GM19467 (cell line): ENCODE results near the gene GON4L.
"Not testable (repeated sequence)": the region's sequence is repeated elsewhere in the genome, so short reads cannot be mapped to it uniquely, and the experiment has no call there.

ENCODE experiments used
- ATAC-seq: cut with Tn5 transposase; IDR thresholded peaks from one replicate; pipeline ENCODE4 v1.9.1; 2021; ENCODE audit warnings: mild to moderate bottlenecking, moderate library complexity; ENCODE audit not compliant: unreplicated experiment

GON4L gene

DNA sequence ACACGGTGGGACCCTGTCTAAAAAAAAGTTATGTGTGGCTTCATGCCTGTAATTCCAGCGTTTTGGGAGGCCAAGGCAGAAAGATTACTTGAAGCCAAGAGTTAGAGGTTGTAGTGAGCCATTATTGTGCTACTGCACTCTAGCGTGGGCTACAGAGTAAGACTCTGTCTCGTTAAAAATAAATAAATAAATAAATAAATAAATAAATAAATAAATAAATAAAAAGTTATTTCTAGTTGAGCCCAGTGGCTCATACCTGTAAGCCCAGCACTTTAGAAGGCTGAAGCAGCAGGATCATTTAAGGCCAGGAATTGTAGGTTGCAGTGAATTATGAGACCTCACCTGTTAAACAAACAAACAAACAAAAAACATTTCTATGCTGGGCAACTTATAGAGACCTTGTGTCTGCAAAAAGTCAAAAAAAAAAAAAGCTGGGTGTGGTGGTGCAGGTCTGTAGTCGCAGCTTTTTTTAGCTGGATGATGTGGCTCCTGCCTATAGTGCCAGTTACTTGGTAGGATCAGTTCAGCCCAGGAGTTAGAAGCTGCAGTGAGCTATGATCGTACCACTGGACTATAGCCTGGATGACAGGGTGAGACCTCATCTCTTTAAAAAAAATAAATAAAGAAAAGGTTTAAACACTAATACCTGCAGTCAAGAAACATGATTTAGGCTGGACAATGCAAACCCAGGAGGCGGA lies 25.6 kb downstream of the GON4L start:
- no peak for ATAC-seq

- no peak for ATAC-seq
Observed at GRCh38 chr1:155827450-155827849, 29.6 kb downstream of the GON4L start.

DNA sequence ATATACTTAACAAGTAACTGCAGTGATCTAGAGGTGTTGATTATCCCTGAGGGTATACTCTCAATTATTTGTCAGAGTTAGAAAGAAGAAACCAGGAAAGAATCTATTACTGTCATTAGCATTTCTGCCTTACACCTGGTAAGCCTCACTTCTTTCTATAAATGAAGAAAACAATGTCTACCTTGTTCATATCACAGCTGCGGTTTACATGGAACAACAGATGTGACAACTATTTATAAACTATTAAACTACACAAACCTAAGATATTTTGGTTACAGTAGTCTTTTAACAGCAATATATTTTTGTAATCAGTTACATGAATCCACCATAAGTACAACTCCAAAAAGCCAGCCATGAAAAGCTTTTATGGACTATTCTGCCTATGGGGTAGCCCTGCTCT lies 40.7 kb downstream of the GON4L start:
- ATAC-seq: no peak

DNA sequence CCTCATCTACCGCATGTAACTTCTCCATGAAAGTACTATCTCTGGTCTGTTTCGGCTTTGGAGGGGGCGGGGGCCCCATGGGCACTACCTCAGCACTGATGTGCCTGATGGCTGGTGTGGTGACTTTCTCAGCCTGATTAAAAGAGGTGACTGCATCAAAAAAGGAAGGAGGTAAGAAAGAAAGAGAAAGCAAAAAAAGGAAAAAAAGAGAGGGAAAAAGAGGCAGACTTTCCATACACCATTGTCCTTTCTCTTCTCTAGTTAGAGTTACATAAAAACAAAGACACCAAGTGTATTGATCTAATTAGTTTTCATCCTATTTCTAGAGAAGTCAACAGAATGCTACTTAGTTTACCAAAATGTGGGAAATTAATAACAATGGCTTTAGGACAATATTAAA lies 43.3 kb downstream of the GON4L start:
- no peak for ATAC-seq

GRCh38 chr1:155812878-155813277 lies 44.1 kb downstream of the GON4L start:
- no peak for ATAC-seq

- ATAC-seq: no peak
Observed at GRCh38 chr1:155809088-155809487, 47.9 kb downstream of the GON4L start.

- no peak for ATAC-seq
Observed at GRCh38 chr1:155801149-155801548, 55.9 kb downstream of the GON4L start.

GRCh38 chr1:155795618-155796017 lies 61.4 kb downstream of the GON4L start:
- not testable (repeated sequence) for ATAC-seq

GRCh38 chr1:155794605-155795245 lies 62.3 kb downstream of the GON4L start:
- no peak for ATAC-seq

GRCh38 chr1:155793213-155793612 lies 63.8 kb downstream of the GON4L start:
- no peak for ATAC-seq

- no peak for ATAC-seq
Observed at GRCh38 chr1:155777582-155777981, 79.4 kb downstream of the GON4L start.

- ATAC-seq: no peak
Observed at GRCh38 chr1:155776414-155776813, 80.6 kb downstream of the GON4L start.

GRCh38 chr1:155773221-155773620 lies 83.8 kb downstream of the GON4L start:
- ATAC-seq: no peak

DNA sequence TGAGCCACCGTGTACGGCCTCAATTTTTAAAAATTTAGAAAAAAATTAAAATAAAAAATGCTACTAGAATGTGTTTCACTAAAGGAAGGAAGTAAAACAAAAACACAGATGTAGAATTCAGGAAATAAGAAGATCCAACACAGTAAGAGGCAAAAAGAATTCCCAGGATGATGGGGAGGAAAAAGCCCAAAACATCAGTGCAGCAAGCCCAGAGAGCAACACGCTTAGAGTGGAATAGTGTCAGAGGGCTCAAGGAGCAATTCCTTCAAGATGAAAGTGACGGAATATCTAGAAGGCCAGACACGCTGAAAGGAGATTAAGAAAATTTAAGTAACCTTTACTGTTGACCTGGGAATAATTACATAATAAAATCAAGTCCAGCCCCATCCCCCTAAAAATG lies 87.8 kb downstream of the GON4L start:
- ATAC-seq: no peak

GRCh38 chr1:155767399-155767989 lies 89.5 kb downstream of the GON4L start:
- ATAC-seq: not testable (repeated sequence)

- not testable (repeated sequence) for ATAC-seq
Observed at GRCh38 chr1:155763989-155764388, 93.0 kb downstream of the GON4L start.

- ATAC-seq: not testable (repeated sequence)
Observed at GRCh38 chr1:155763090-155763815, 93.8 kb downstream of the GON4L start.

DNA sequence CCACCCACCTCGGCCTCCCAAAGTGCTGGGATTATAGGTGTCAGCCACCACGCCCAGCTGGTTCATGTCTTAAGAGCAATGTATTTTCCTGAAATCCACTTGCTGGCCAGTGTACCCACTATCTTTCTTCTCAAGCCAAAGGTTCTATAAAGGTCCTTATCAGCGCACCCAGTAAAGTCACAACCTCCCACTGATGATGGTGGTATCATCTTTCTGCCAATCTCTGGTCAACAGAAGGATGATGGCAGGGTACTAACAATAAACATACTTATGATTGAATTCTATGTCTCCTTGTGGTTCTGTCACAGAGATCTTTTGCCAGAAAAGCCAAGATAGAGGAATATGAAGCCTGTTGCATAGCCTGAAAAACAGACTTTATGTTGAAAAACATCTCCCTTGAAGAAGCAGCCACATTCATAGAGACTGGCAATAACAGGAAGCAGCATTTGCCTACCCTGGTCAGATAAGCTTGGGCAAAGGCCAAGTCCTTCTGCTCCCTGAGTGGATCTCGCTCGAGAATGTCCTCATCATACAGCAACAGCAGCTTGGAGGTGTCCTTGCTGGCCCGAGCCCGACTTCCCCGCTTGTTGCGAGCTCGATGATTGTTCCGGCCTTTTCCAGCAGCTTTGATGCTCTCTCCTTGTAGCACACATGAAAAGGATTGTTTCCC lies 95.1 kb downstream of the GON4L start:
- no peak for ATAC-seq

GRCh38 chr1:155760751-155761475 lies 96.1 kb downstream of the GON4L start:
- no peak for ATAC-seq

DNA sequence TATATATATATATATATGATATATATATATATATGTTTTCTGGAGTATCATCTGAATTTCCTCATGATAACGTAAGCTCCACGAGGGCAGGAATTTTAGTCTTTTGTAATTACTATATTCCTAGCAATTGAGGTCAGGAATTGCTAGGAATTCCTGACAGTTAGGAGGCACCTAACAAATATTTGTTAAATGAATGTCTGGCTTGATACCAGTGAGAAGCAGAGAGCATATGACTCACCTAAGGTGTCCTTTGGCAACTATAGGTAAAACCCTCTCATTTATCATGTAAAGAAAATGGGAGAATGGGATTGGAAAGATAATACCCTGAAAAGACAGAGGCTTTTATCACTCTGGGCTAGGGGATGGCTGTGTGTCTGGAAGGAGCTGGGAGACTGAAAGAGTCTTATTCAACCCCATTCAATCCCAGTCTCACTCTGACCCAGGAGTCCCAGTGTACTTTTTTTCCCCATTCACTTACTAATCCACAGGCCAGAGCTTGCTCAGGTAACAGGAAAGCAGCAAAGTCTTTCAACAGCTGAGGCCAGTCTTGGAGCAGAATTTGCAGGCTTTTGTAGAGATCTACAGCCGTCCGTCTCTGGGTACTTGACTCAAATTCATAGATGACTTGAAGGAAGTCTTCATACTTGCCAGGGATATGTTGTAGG lies 96.9 kb downstream of the GON4L start:
- no peak for ATAC-seq
